PC-9 (cell line): ENCODE measurements around the gene DNAI2.

ENCODE experiments used
- CTCF ChIP-seq: fragments of 200-600 bp; sonication (generic); conservative IDR thresholded peaks from 2 replicates; pipeline ENCODE4 v1.6.1; 2017; ENCODE audit warnings: mixed run types, antibody characterized with exemption, mild to moderate bottlenecking, moderate library complexity
- EZH2 ChIP-seq: fragments of 200-600 bp; sonication (generic); IDR thresholded peaks from 2 replicates; pipeline ENCODE4 v1.8.0; 2017; ENCODE audit warnings: antibody characterized with exemption, low read depth

- TF ChIP-seq CTCF, result no peak
- TF ChIP-seq EZH2, result no peak
These were observed 11.4 kb upstream of the DNAI2 start for GRCh38 chr17:74262601-74263000.
